Karpas-422 (cell line): ENCODE data around the gene DLGAP4. TPM values are rescaled to one million over a fixed set of nuclear protein-coding genes. Genes with fewer than 3 reads are reported as not detected.

Experiments used
- DNase-seq: peaks from one replicate; pipeline ENCODE4 v3.0.0-alpha.2; 2015
- H2AFZ ChIP-seq: fragments of 200-600 bp; sonication (generic); 2 replicates; pipeline ENCODE4 v1.6.1; 2014; ENCODE audit warnings: antibody characterized with exemption, low read length, mixed read lengths
- H3K27ac ChIP-seq: fragments of 200-600 bp; sonication (generic); 2 replicates; pipeline ENCODE4 v1.5.1; 2014; ENCODE audit warnings: mild to moderate bottlenecking, low read length, moderate library complexity
- H3K27me3 ChIP-seq: fragments of 200-600 bp; sonication (generic); 2 replicates; pipeline ENCODE4 v1.6.1; 2014; ENCODE audit warnings: low read length, mixed read lengths
- H3K36me3 ChIP-seq: fragments of 200-600 bp; sonication (generic); 2 replicates; pipeline ENCODE4 v1.6.1; 2014; ENCODE audit warnings: low read length, mixed read lengths; ENCODE audit not compliant: insufficient read depth
- H3K4me1 ChIP-seq: fragments of 200-600 bp; sonication (generic); 2 replicates; pipeline ENCODE4 v1.6.1; 2014; ENCODE audit warnings: mild to moderate bottlenecking, low read length, mixed read lengths
- H3K4me2 ChIP-seq: fragments of 200-600 bp; sonication (generic); 2 replicates; pipeline ENCODE4 v1.6.1; 2014; ENCODE audit warnings: low read length, low read depth, mild to moderate bottlenecking; ENCODE audit not compliant: poor library complexity, severe bottlenecking
- H3K4me3 ChIP-seq: fragments of 200-600 bp; sonication (generic); 2 replicates; pipeline ENCODE4 v1.5.1; 2014; ENCODE audit warnings: mild to moderate bottlenecking, antibody characterized with exemption, low read length, mixed read lengths
- H3K79me2 ChIP-seq: fragments of 200-600 bp; sonication (generic); 2 replicates; pipeline ENCODE4 v1.6.1; 2014; ENCODE audit warnings: mild to moderate bottlenecking, low read length, mixed read lengths
- H3K9ac ChIP-seq: fragments of 200-600 bp; sonication (generic); 2 replicates; pipeline ENCODE4 v1.6.0; 2014; ENCODE audit warnings: low read length
- H3K9me2 ChIP-seq: fragments of 200-600 bp; sonication (generic), shearing (Covaris generic); replicated peaks from 2 replicates; pipeline ENCODE4 v1.6.0; 2014; ENCODE audit warnings: mild to moderate bottlenecking, low read length, moderate library complexity; ENCODE audit not compliant: insufficient read depth
- H3K9me3 ChIP-seq: fragments of 300-700, 200-600 bp; sonication (generic); 2 replicates; pipeline ENCODE4 v1.6.1; 2014; ENCODE audit warnings: low read length, mixed read lengths
- H4K20me1 ChIP-seq: fragments of 200-600 bp; sonication (generic); 2 replicates; pipeline ENCODE4 v1.6.1; 2014; ENCODE audit warnings: mild to moderate bottlenecking, antibody characterized with exemption, low read length, low read depth; ENCODE audit not compliant: insufficient read depth
- total RNA-seq: library from RNA; depleted of rRNA; stranded (reverse); fragments of >200 nt; shearing (Covaris generic); gene quantifications from 2 replicates; pipeline ENCODE4 v1.2.3, GENCODE V29; 2014; ENCODE audit warnings: low replicate concordance

The DLGAP4 gene
- total RNA-seq, 1 experiment from 2014 or later: 7.5 TPM

DNA sequence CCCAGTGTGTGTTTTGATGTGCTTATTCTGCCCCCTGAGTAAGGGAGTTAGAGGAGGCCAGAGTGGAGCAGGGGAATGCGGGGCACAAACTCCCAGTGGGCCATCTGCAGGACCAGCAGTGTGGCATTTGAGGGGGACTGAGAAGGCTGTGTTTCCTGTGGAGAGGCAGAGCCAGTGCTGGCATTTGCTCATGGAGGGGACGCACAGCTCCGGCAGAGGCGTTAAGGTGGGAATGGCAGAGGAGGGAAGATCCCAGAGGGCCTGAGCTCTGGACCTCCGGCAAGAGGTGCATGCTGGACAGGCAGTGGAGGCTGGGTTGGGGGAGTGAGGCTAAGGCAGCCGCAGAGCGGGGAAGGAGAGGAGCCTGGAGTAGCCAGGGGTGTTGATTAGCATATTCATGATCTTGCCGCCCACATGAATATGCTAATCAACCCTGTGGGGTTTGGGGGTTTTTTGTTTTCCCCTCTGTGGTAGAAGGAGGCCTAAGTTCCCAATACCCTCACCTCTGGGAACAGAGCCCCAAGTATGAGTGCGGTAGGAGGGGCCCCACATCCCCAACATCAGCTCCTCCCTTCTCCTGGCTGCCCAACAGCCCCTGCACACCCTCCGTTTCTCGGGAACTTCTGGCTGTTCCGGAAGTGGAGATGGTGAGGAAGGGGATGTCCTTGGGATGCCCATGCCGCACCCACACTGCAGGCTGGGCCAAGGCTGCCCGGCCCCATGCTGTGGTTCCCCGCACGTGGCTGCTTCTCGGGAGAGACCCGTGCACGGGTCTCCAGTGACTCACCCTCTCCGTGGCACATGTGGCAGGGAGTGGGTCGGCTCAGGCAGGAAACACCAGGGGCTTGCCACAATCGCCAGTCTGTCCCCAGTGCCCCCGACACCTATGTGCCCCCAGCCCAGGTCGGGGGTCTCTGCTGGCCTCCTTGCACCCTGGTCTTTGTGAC is 33.8 kb downstream of the DLGAP4 start:
- Histone ChIP-seq H3K4me1 (no peaks in the 10 kb centered on the region), H3K9me2 (no peaks in the 10 kb centered on the region), H3K4me2 (no peak overlapping the region), H3K27ac (no peak overlapping the region), H3K9me3 (no peaks in the 10 kb centered on the region), H3K27me3 (no peaks in the 10 kb centered on the region), H3K79me2 (no peaks in the 10 kb centered on the region), H2AFZ (no peak overlapping the region), H3K36me3 (no peaks in the 10 kb centered on the region), H3K4me3 (no peak overlapping the region), H3K9ac (no peak overlapping the region), H4K20me1 (no peaks in the 10 kb centered on the region)
- no peak for DNase-seq

DNA sequence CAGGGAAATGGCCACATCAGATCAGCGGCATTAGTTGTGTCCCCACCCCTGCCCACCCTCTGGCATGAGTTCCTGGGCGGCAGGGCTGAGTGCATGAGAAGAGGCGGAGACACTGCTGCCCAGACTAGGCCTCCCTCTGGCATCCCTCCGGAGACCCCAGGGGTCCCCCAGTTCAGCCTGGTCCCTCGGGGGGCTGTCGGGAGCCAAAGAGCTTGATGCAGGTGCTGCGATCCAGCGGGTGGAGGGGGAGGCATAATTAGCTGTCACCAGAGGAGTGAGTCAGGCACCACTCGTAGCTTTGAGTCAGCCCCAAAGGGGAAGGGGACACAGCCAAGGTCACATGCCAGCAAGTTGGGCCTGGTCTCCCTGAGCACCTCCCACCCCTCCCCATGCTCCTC is 34.5 kb downstream of the DLGAP4 start:
- DNase-seq: no peak
- H3K4me1 ChIP-seq: no peaks in the 10 kb centered on the region
- H3K9ac ChIP-seq: no peak overlapping the region
- H3K4me2 ChIP-seq: no peak overlapping the region
- H3K9me3 ChIP-seq: no peaks in the 10 kb centered on the region
- H3K27ac ChIP-seq: no peak overlapping the region
- no peaks in the 10 kb centered on the region for H4K20me1 ChIP-seq
- H3K9me2 ChIP-seq: no peaks in the 10 kb centered on the region
- no peaks in the 10 kb centered on the region for H3K36me3 ChIP-seq
- no peaks in the 10 kb centered on the region for H3K27me3 ChIP-seq
- no peaks in the 10 kb centered on the region for H3K79me2 ChIP-seq
- H2AFZ ChIP-seq: no peak overlapping the region
- H3K4me3 ChIP-seq: no peak overlapping the region

DNA sequence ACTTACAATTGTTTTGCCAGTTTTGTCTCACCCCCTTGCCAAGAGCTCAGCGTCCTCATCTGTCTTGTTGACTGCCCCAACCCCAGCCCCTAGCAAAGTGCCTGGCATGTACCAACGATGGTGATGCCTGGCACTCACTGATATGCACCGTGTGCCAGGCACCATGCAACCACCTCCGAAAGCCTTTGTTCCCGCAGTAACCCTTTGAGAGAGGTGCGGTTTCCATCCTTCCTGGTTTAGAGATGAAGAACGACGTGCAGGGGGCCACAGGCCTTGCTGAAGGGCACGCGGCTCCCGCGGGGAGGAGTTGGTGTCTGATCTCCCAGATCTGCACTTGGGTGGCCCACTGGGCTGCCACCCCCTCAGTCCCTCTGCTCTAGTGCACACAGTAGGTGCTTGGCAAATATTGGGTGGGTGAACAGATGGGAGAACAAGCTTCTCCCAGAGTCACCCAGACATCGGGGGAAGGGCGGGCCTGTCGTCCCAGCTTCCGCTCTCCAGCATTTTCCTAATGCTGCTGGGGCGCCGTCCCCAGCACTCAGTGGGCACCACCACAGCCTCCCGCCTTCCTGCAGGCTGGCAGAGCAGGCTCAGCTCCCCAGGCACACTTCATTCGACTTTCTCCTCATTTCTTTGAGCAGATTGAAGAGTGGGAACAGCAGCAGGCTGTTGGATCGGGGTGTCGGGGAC is 35.3 kb downstream of the DLGAP4 start:
- no peak for DNase-seq
- Histone ChIP-seq H3K27me3 (no peaks in the 10 kb centered on the region), H3K4me1 (no peaks in the 10 kb centered on the region), H4K20me1 (no peaks in the 10 kb centered on the region), H3K9ac (no peak overlapping the region), H3K4me2 (no peak overlapping the region), H3K9me2 (no peaks in the 10 kb centered on the region), H3K36me3 (no peaks in the 10 kb centered on the region), H3K27ac (no peak overlapping the region), H3K79me2 (no peaks in the 10 kb centered on the region), H3K4me3 (no peak overlapping the region), H3K9me3 (no peaks in the 10 kb centered on the region), H2AFZ (no peak overlapping the region)

DNA sequence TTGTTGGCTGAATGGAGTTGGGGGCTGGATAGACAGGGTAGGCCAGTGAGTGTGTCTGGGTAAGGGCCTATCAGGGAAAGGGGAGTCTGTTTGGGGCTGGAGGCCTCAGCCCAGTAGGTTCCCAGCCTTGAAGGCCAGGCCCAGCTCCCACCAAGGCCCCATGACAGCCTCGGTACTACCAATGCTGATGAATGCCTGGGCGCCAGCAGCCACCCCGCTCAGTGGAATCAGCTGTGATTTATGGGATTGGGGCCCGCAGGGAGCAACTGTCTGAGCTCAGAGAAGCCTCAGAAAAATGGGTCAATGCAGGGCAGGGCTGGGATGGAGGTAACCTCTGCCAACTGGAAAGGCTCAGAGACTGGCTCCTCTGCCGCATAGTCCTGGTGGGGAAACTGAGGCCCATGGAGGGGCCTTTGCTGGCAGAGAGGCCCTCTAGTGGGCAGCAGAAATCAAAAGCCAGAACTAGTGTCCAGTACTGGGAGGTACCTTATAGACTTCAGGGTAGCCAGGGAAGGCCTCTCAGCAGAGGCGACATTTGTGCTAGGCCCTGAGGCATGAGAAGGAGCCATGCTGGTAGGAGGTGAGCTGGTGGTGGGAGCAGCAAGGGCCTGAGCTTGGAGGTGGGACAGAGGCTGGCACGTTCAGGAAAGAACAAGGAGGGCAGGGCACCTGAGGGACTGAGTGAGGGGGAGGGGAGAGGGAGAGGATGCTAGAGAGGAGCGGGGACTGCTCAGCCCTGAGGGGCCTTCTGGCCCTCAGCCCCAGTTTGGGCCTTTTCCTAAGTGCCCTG is 36.4 kb downstream of the DLGAP4 start:
- no peaks in the 10 kb centered on the region for H3K79me2 ChIP-seq
- no peaks in the 10 kb centered on the region for H4K20me1 ChIP-seq
- no peak overlapping the region for H3K4me3 ChIP-seq
- no peak overlapping the region for H3K4me2 ChIP-seq
- H3K27me3 ChIP-seq: no peaks in the 10 kb centered on the region
- H3K9ac ChIP-seq: no peak overlapping the region
- no peaks in the 10 kb centered on the region for H3K9me2 ChIP-seq
- no peak for DNase-seq
- H3K36me3 ChIP-seq: no peaks in the 10 kb centered on the region
- H2AFZ ChIP-seq: no peak overlapping the region
- H3K27ac ChIP-seq: no peak overlapping the region
- H3K9me3 ChIP-seq: no peaks in the 10 kb centered on the region
- H3K4me1 ChIP-seq: no peaks in the 10 kb centered on the region

DNA sequence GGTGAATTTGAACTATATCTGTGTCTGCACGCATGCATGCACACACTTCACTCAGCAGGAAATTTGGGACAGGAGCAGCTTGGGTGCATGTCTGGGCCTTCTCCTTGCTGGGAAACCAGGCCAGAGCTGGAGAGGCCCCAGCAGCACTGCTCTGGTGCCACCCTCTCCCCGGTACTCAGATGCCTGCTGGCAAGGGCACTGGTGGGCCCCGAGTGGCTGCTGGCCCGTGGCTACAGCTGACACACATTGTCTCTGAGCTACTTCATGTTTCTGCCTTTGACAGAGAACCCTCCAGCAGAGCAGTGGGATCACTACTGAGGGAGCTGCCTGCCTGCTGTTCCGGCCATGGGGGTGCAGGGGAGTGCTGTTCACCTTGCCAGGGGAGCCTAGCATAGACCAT is 37.5 kb downstream of the DLGAP4 start:
- H2AFZ ChIP-seq: no peak overlapping the region
- no peak overlapping the region for H3K4me2 ChIP-seq
- no peaks in the 10 kb centered on the region for H3K4me1 ChIP-seq
- H3K4me3 ChIP-seq: no peak overlapping the region
- H3K9me3 ChIP-seq: no peaks in the 10 kb centered on the region
- H3K27ac ChIP-seq: no peak overlapping the region
- no peaks in the 10 kb centered on the region for H3K27me3 ChIP-seq
- no peaks in the 10 kb centered on the region for H3K36me3 ChIP-seq
- no peaks in the 10 kb centered on the region for H3K79me2 ChIP-seq
- H3K9ac ChIP-seq: no peak overlapping the region
- no peak for DNase-seq
- no peaks in the 10 kb centered on the region for H4K20me1 ChIP-seq
- no peaks in the 10 kb centered on the region for H3K9me2 ChIP-seq

DNA sequence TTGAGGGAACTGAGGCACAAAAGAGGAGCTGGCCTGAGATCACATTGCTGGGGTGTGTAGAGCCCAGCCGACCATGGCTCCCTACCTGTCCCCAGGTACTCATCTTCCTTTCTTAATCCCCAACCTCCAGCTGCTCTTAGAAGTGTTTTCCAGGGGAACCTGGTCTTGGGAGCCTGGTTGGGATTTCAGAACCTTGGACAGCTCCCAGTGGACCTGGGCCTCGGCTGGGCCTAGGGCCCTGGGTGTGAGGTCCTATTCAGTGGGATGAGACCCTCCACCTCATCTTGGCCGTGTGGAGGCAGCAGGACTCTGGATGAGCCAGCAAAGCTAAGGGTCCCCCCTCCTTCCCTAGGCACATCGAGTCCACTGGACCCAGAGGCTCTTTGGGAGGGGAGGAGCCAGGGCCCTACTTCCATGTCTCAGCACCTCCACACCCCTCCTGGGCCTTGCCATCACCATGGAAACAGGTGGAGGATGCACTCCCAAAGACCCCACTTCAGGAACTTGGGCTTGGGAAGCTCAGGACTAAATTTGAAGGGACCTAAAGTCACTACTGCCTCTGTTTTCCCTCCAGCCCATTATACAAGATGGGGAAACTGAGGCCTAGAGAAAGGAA is 38.5 kb downstream of the DLGAP4 start:
- DNase-seq: peak; percentile 69
- Histone ChIP-seq H4K20me1 (no peaks in the 10 kb centered on the region), H3K4me1 (no peaks in the 10 kb centered on the region)

DNA sequence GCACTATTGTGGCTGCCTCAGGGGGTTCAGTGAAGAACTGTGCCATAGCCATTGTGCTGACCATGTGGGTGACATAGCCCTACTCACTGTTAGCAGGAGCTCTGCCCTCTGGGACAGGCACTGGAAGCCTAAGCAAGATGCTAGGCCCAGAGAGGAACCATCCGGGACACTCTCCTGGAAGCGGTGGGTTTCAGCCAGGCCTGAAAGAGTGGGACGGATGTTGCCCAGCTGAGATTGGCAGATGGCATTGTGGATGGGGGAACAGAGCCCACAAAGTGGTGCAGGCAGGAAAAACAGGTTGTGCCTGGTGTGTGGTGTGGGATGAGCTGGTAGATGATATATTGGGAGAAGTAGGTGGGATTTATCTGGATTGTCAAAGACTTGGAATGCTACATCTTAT is 40.1 kb downstream of the DLGAP4 start:
- H3K4me3 ChIP-seq: no peak overlapping the region
- no peaks in the 10 kb centered on the region for H3K27me3 ChIP-seq
- no peaks in the 10 kb centered on the region for H3K9me2 ChIP-seq
- H2AFZ ChIP-seq: no peak overlapping the region
- H3K4me1 ChIP-seq: no peaks in the 10 kb centered on the region
- H3K79me2 ChIP-seq: no peaks in the 10 kb centered on the region
- no peaks in the 10 kb centered on the region for H4K20me1 ChIP-seq
- H3K9ac ChIP-seq: no peak overlapping the region
- no peaks in the 10 kb centered on the region for H3K9me3 ChIP-seq
- H3K27ac ChIP-seq: no peak overlapping the region
- no peak for DNase-seq
- H3K4me2 ChIP-seq: no peak overlapping the region
- no peaks in the 10 kb centered on the region for H3K36me3 ChIP-seq

More for the DNA sequence above, 38.5 kb downstream of the DLGAP4 start:
- no peaks in the 10 kb centered on the region for H3K27me3 ChIP-seq
- no peak overlapping the region for H2AFZ ChIP-seq
- H3K9ac ChIP-seq: no peak overlapping the region
- H3K9me2 ChIP-seq: no peaks in the 10 kb centered on the region
- H3K4me3 ChIP-seq: no peak overlapping the region
- H3K36me3 ChIP-seq: no peaks in the 10 kb centered on the region
- H3K79me2 ChIP-seq: no peaks in the 10 kb centered on the region
- H3K9me3 ChIP-seq: no peaks in the 10 kb centered on the region
- no peak overlapping the region for H3K27ac ChIP-seq
- no peak overlapping the region for H3K4me2 ChIP-seq
